Measurements from ENCODE around the gene CACNA1A. TPM values are rescaled to one million over a fixed set of nuclear protein-coding genes. Genes with fewer than 3 reads are reported as not detected.

Gene CACNA1A
- total and polyA plus RNA-seq, 2 of the 4 experiments (the other 2 are of a cell fraction), result 5.9 to 15.0 TPM

DNA sequence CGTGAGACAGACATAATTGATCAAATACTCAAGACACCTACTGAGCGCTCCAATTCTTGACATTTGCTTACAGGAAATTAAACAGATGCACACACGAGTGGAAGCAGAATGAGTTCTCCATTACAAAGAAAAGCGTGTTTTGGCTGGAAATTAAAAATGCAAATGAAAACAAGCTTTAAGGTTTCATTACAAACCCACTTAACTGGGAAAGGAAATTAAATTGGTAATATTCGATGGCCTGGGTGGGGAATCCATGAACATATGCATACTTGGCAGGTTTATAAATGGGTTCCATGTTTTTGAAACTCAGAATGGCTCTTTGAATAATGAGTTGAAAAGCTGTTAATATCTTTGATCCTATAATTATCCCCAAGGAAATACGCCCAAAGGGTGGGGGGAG is 178.0 kb downstream of the CACNA1A start:
- no TSS peak for BruUV-seq (replicated peaks)
- H4K8ac ChIP-seq (ENCODE audit: low read depth in 2 of 2, low read length in 2 of 2), result no peak overlapping the region
- no peak overlapping the region for H2BK5ac ChIP-seq (ENCODE audit: low read depth, low read length, poor library complexity, severe bottlenecking)
- ATAC-seq (ENCODE audit: low read depth) (no peak), DNase-seq (no peak)
- no peak overlapping the region for H4K5ac ChIP-seq (ENCODE audit: low read depth, low read length)
- no peak overlapping the region for H3K4me2 ChIP-seq (ENCODE audit: low read depth, low read length)
- H3K9me3 ChIP-seq (ENCODE audit: control insufficient read depth, insufficient read depth, low read length), result 0 out of 2 replicates have a peak, but pooled peaks cover 2% of the 10 kb centered on the region
- H3K14ac ChIP-seq (replicated peaks; ENCODE audit: low read depth, low read length), result no peak overlapping the region
- no peak overlapping the region for H3K23ac ChIP-seq (ENCODE audit: low read depth, low read length)
- no peaks in the 10 kb centered on the region for H3K9me1 ChIP-seq (ENCODE audit: insufficient read depth, low read length)
- in situ Hi-C loops (cut with MboI; ENCODE audit: low sequenced_read_pairs), result no loop called here
- H2AK9ac ChIP-seq (replicated peaks; ENCODE audit: low read depth, low read length, poor library complexity), result no peak overlapping the region
- H2BK15ac ChIP-seq (ENCODE audit: low read depth, low read length), result no peak overlapping the region
- no peak overlapping the region for H2AK5ac ChIP-seq (ENCODE audit: low read depth, low read length)
- H3K36me3 ChIP-seq (ENCODE audit: control insufficient read depth, insufficient read depth, low read length), result 0 out of 2 replicates have a peak, but pooled peaks cover 2% of the 10 kb centered on the region
- POLR2A ChIA-PET (ENCODE audit: unreplicated experiment), result no interaction called here
- dilution Hi-C loops (cut with HindIII; ENCODE audit: low sequenced_read_pairs, unreplicated experiment), result no loop called here
- H4K20me1 ChIP-seq (ENCODE audit: insufficient read depth, low read length), result no peaks in the 10 kb centered on the region
- H3K56ac ChIP-seq (ENCODE audit: extremely low read depth, insufficient read depth, low read length), result no peak overlapping the region
- no peak overlapping the region for H2BK120ac ChIP-seq (ENCODE audit: low read depth, low read length)
- TF ChIP-seq, protein P1, sequence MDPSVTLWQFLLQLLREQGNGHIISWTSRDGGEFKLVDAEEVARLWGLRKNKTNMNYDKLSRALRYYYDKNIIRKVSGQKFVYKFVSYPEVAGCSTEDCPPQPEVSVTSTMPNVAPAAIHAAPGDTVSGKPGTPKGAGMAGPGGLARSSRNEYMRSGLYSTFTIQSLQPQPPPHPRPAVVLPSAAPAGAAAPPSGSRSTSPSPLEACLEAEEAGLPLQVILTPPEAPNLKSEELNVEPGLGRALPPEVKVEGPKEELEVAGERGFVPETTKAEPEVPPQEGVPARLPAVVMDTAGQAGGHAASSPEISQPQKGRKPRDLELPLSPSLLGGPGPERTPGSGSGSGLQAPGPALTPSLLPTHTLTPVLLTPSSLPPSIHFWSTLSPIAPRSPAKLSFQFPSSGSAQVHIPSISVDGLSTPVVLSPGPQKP (IDR thresholded peaks at IDR 0.05; ENCODE audit: borderline replicate concordance, low read depth, low read length), result no peak
- TF ChIP-seq RCOR1 (IDR thresholded peaks at IDR 0.05; ENCODE audit: insufficient replicate concordance, low read length) (no peak), NFE2L2 (IDR thresholded peaks at IDR 0.05; ENCODE audit: low read depth, low read length) (no peak), CHD1 (IDR thresholded peaks at IDR 0.05; ENCODE audit: low read depth, low read length) (no peak), MAFK (IDR thresholded peaks at IDR 0.05; ENCODE audit: low read depth, low read length) (no peak), MXI1 (IDR thresholded peaks at IDR 0.05; ENCODE audit: borderline replicate concordance, low read depth, low read length) (no peak), RFX5 (IDR thresholded peaks at IDR 0.05; ENCODE audit: low read depth, low read length) (no peak), SMC3 (IDR thresholded peaks at IDR 0.05; ENCODE audit: low read depth, low read length) (no peak), BHLHE40 (IDR thresholded peaks at IDR 0.05; ENCODE audit: low read depth, low read length) (no peak), FOS (IDR thresholded peaks at IDR 0.05; ENCODE audit: low read depth, low read length) (no peak), POLR2A (IDR thresholded peaks at IDR 0.05; ENCODE audit: low read depth, low read length) (no peak)
- TF ChIP-seq, protein P2, sequence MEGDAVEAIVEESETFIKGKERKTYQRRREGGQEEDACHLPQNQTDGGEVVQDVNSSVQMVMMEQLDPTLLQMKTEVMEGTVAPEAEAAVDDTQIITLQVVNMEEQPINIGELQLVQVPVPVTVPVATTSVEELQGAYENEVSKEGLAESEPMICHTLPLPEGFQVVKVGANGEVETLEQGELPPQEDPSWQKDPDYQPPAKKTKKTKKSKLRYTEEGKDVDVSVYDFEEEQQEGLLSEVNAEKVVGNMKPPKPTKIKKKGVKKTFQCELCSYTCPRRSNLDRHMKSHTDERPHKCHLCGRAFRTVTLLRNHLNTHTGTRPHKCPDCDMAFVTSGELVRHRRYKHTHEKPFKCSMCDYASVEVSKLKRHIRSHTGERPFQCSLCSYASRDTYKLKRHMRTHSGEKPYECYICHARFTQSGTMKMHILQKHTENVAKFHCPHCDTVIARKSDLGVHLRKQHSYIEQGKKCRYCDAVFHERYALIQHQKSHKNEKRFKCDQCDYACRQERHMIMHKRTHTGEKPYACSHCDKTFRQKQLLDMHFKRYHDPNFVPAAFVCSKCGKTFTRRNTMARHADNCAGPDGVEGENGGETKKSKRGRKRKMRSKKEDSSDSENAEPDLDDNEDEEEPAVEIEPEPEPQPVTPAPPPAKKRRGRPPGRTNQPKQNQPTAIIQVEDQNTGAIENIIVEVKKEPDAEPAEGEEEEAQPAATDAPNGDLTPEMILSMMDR (conservative IDR thresholded peaks at IDR 0.05; ENCODE audit: low read depth, low read length), result no peak
- no peaks in the 10 kb centered on the region for H3K27me3 ChIP-seq (ENCODE audit: control insufficient read depth, insufficient read depth, low read length)
- H3K27ac ChIP-seq (ENCODE audit: insufficient read depth, low read length), result no peak overlapping the region
- H3K18ac ChIP-seq (ENCODE audit: low read depth, low read length), result no peak overlapping the region
- no peak overlapping the region for H3K4me3 ChIP-seq (ENCODE audit: insufficient read depth, low read depth, low read length)
- no CpG with 5 or more reads among the region's 6 CpGs for WGBS, 2 experiments (ENCODE audit: extremely low coverage in 2 of 2, insufficient read length in 1 of 2)
- no peak overlapping the region for H2AFZ ChIP-seq (replicated peaks; ENCODE audit: low read length, poor library complexity)
- no peak overlapping the region for H3K4ac ChIP-seq (ENCODE audit: low read depth, low read length)
- no peaks in the 10 kb centered on the region for H3K4me1 ChIP-seq (ENCODE audit: control insufficient read depth, insufficient read depth, low read length)
- no peak overlapping the region for H4K91ac ChIP-seq (ENCODE audit: insufficient read depth, low read depth, low read length)
- no peak overlapping the region for H2BK20ac ChIP-seq (ENCODE audit: low read depth, low read length)
- H3K79me1 ChIP-seq (ENCODE audit: low read depth in 1 of 2, low read length in 2 of 2), result no peaks in the 10 kb centered on the region
- intact Hi-C loops (cut with micrococcal nuclease), result no loop called here
- no peak overlapping the region for H3K9ac ChIP-seq (ENCODE audit: low read depth, low read length)
- CTCF ChIA-PET, result no interaction called here

All from IMR-90 (cell line).